ENCODE data around the gene TBCK. TPM values are rescaled to one million over a fixed set of nuclear protein-coding genes. Genes with fewer than 3 reads are reported as not detected.

Gene TBCK
- total RNA-seq, 1 experiment from 2014 or later, result 13.8 TPM

DNA sequence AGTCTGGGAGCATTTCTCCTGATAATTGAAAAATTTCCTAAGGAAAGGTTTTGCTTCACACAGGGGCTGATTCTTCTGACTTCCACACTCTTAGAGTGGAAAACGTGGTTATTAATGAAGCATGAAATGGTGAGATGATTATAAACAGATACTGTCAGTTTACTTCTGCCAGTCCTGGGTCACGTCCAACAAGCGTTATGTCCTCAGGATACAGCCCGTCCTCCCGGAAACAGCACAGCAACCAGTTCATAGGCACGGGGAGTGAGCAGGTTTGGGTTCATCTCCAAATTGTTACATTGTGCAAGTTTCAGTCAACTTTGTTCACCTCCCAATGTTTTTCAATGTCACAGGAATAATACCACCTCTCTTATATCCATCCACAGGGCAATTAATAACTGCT lies 321.9 kb downstream of the TBCK start:
- DNase-seq (ENCODE audit: low read depth), result no peak

- DNase-seq (ENCODE audit: low read depth), result peak; percentile 20
These were observed 323.2 kb downstream of the TBCK start for GRCh38 chr4:105992641-105993305.

GRCh38 chr4:105991726-105992125 lies 324.3 kb downstream of the TBCK start:
- no peak for DNase-seq (ENCODE audit: low read depth)

Other genes with a start within 250 kb of the TBCK start
- gene AIMP1, start 341 bp upstream of the TBCK start, total RNA-seq (2014; rRNA removed; shearing (Covaris generic)), result 29.6 and 30.1 TPM in 2 replicates
- gene GIMD1, start 52.6 kb upstream of the TBCK start, total RNA-seq (2014; rRNA removed; shearing (Covaris generic)), result not detected in 2 replicates